Osteocyte (in vitro differentiated cells): ENCODE data around the gene BRCA1. TPM values are rescaled to one million over a fixed set of nuclear protein-coding genes. Genes with fewer than 3 reads are reported as not detected.
"Not testable (repeated sequence)": the region's sequence is repeated elsewhere in the genome, so short reads cannot be mapped to it uniquely, and the experiment has no call there.

ENCODE experiments used
- DNase-seq: peaks from one replicate; pipeline ENCODE4 v3.0.0; 2021; ENCODE audit warnings: mixed read lengths; ENCODE audit not compliant: unreplicated experiment; ENCODE audit errors: extremely low spot score
- H3K27ac Mint-ChIP-seq: one replicate; pipeline ENCODE4 v1.8.0; 2021; ENCODE audit warnings: mild to moderate bottlenecking, mixed read lengths; ENCODE audit not compliant: unreplicated experiment
- H3K27me3 Mint-ChIP-seq: one replicate; pipeline ENCODE4 v1.8.0; 2021; ENCODE audit warnings: mixed read lengths; ENCODE audit not compliant: unreplicated experiment
- H3K36me3 Mint-ChIP-seq: one replicate; pipeline ENCODE4 v1.8.0; 2021; ENCODE audit warnings: mixed read lengths; ENCODE audit not compliant: unreplicated experiment
- H3K4me1 Mint-ChIP-seq: one replicate; pipeline ENCODE4 v1.8.0; 2021; ENCODE audit warnings: mixed read lengths; ENCODE audit not compliant: unreplicated experiment
- H3K4me3 Mint-ChIP-seq: one replicate; pipeline ENCODE4 v1.8.0; 2021; ENCODE audit warnings: mild to moderate bottlenecking, moderate library complexity, mixed read lengths; ENCODE audit not compliant: unreplicated experiment
- H3K9me3 Mint-ChIP-seq: one replicate; pipeline ENCODE4 v1.8.0; 2021; ENCODE audit warnings: mixed read lengths; ENCODE audit not compliant: unreplicated experiment
- total RNA-seq: library from RNA; stranded (reverse); gene quantifications from 2 replicates; pipeline ENCODE4 v1.2.1, GENCODE V29; 2021
- TF ChIP-seq, protein P1 (sequence below): fragments of 200-600 bp; sonication (generic); IDR thresholded peaks from 2 replicates; pipeline ENCODE4 v1.5.0; 2021; ENCODE audit warnings: antibody characterized with exemption, mild to moderate bottlenecking, moderate library complexity

Gene BRCA1
- total RNA-seq, 1 donor from 2014 or later, result 7.3 TPM

DNA sequence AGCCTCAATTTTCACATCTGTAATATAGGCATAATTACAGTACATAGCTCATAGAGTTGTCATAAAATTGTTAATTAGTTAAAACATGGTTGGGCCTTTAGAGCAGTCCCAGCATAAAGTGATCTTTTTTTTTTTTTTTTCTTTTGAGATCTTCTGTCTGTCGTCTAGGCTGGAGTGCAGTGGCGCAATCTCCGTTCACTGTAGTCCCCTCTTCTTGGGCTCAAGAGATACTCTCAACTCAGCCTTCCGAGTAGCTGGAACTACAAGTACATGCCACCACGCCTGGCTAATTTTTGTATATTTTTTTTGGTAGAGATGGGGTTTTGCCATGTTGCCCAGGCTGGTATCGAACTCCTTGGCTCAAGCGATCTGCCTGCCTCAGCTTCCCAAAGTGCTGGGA lies 69.1 kb downstream of the BRCA1 start:
- Mint-ChIP-seq H3K27me3 (no peaks in the 10 kb centered on the region), H3K27ac (no peak overlapping the region), H3K4me1 (no peaks in the 10 kb centered on the region), H3K9me3 (no peaks in the 10 kb centered on the region), H3K36me3 (no peaks in the 10 kb centered on the region), H3K4me3 (no peak overlapping the region)
- DNase-seq, result no peak
- TF ChIP-seq, protein P1, sequence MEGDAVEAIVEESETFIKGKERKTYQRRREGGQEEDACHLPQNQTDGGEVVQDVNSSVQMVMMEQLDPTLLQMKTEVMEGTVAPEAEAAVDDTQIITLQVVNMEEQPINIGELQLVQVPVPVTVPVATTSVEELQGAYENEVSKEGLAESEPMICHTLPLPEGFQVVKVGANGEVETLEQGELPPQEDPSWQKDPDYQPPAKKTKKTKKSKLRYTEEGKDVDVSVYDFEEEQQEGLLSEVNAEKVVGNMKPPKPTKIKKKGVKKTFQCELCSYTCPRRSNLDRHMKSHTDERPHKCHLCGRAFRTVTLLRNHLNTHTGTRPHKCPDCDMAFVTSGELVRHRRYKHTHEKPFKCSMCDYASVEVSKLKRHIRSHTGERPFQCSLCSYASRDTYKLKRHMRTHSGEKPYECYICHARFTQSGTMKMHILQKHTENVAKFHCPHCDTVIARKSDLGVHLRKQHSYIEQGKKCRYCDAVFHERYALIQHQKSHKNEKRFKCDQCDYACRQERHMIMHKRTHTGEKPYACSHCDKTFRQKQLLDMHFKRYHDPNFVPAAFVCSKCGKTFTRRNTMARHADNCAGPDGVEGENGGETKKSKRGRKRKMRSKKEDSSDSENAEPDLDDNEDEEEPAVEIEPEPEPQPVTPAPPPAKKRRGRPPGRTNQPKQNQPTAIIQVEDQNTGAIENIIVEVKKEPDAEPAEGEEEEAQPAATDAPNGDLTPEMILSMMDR, result no peak

DNA sequence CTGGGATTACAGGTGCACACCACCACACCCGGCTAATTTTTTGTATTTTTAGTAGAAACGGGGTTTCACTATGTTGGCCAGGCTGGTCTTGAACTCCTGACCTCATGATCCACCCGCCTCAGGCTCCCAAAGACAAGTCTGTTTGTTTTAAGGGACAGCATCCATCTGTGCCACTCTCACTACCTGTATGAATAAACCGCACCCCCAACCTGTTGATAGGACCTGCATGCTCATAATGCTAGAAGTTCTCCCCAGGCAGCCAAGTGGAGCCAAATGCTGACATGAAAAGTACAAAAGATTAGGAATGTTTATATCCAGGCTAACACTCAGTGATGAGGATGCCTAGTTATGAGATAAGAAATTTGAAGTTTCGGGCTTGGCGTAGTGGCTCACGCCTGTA lies 72.2 kb downstream of the BRCA1 start:
- DNase-seq, H3K36me3 Mint-ChIP-seq, H3K4me1 Mint-ChIP-seq, H3K27me3 Mint-ChIP-seq, H3K27ac Mint-ChIP-seq, H3K4me3 Mint-ChIP-seq, H3K9me3 Mint-ChIP-seq: not testable (repeated sequence)

DNA sequence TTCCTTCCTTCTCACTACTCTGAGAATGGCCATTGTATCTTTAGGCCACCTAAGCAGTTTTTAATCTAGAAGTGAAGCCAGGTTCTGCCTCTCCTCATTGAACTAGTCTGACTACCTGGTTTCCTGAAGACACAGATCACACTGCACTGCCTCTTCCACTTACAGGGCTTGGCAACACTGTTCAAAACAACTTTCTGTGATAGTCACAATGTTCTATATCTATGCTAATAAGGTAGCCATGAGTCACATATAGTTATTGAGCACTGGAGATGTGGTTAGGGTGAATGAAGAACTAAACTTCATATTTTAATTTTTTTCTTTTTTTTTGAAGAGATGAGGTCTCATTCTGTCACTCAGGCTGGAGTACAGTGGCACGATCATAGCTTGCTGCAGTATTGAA lies 73.2 kb downstream of the BRCA1 start:
- Mint-ChIP-seq H3K36me3 (no peaks in the 10 kb centered on the region), H3K27me3 (no peaks in the 10 kb centered on the region), H3K27ac (no peak overlapping the region), H3K4me3 (no peak overlapping the region), H3K9me3 (no peaks in the 10 kb centered on the region), H3K4me1 (no peaks in the 10 kb centered on the region)
- no peak for DNase-seq
- TF ChIP-seq, protein P1, result no peak

DNA sequence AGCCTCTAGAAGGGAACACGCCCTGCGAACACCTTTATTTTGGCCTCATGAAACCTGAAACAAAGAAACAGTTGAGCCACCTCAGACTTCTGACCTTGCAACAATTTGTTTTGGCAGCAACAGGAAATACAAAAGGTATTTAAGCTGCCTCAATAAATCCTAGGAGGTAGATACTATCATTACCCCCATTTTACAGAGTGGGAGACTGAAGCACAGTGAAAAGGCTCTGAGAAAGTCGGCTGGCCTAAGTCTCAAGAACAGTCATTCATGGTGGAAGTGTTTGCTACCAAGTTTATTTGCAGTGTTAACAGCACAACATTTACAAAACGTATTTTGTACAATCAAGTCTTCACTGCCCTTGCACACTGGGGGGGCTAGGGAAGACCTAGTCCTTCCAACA lies 81.1 kb downstream of the BRCA1 start:
- no peak for DNase-seq
- H3K36me3 Mint-ChIP-seq, result no peaks in the 10 kb centered on the region
- H3K27ac Mint-ChIP-seq, result no peak overlapping the region
- no peaks in the 10 kb centered on the region for H3K9me3 Mint-ChIP-seq
- no peaks in the 10 kb centered on the region for H3K27me3 Mint-ChIP-seq
- H3K4me1 Mint-ChIP-seq, result no peaks in the 10 kb centered on the region
- H3K4me3 Mint-ChIP-seq, result no peak overlapping the region
- TF ChIP-seq, protein P1, result no peak

DNA sequence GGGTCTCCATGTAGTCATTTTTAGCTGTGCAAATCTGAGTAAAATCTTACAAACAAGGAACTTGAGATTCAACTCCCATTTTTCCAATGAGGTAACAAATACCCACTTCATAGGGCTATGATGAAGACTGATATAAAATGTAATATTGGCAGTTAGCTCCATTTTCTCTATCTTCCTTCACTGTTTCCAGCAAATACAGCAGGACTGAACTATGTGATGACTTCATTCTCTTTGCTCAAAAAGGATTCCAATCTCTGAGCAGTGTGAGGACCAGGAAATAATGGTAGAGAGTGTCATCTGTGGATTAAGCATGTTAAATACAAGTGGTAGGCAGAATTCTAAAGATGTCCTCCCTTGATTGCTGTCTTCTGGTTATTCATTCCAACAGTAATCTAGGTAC lies 81.9 kb downstream of the BRCA1 start:
- Mint-ChIP-seq H3K36me3 (no peaks in the 10 kb centered on the region), H3K9me3 (no peaks in the 10 kb centered on the region), H3K27ac (no peak overlapping the region), H3K4me1 (no peaks in the 10 kb centered on the region), H3K27me3 (no peaks in the 10 kb centered on the region), H3K4me3 (no peak overlapping the region)
- TF ChIP-seq, protein P1, result no peak
- no peak for DNase-seq

DNA sequence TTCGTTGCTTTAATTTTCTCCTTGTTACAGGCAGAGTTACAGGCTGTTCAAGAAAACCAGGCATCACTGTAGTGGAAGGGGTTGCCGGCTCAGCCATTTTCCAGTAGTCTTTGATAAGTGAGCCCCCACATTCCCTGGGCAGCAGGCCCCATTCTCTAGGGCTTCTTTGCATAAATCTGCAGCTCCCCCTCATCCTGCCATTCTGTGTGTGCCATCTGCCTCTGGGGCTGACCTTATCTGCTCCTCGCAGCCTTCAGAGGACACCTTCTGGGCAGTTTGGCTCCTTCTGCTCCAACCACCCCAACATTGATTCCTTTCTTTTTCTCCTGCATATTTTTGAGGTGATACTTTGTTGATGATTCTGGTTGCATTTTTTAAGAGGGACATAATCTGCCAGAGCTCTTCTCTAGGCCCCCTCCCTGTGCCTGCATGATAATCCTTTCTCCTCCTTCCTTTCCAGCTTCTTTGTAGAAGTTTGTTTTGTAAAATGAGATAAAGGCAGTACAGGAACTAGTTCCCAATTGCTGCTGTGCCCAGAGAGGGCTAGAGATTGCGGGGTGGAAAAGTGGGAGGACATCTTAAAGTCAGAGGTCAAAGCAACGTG lies 83.0 kb downstream of the BRCA1 start:
- H3K27me3 Mint-ChIP-seq, result no peaks in the 10 kb centered on the region
- no peaks in the 10 kb centered on the region for H3K4me1 Mint-ChIP-seq
- H3K4me3 Mint-ChIP-seq, result no peak overlapping the region
- TF ChIP-seq, protein P1, result no peak
- H3K9me3 Mint-ChIP-seq, result no peaks in the 10 kb centered on the region
- no peak for DNase-seq
- no peak overlapping the region for H3K27ac Mint-ChIP-seq
- H3K36me3 Mint-ChIP-seq, result no peaks in the 10 kb centered on the region
